ENCODE measurements around the gene ZC3H4.

DNA sequence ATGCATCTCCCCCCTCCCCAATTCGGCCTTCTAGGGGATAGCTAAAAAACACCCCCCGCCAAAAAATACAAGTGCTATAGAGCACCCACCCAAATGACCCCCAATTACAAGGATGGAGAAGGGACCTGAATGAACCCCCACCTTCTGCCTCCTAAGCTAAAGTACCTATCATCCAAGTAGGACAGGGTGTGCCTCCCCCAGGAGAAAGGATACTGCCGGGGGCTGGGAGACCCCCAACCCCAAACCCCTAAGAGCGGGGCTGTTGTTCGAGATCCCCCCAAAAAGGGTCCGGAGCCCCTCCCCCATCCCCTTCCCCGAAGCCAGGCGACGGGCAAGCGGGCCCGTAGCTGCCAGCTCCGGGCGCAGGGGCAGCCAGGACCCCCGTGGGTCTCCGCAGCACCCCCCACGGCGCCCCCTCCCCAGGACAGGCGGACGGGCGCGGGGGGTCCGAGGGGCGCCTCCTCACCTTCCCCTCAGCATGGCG lies 1.9 kb downstream of the ZC3H4 start:
- TF ChIP-seq EZH2 (IDR thresholded peaks at IDR 0.05; ENCODE audit: borderline replicate concordance, low read depth, low read length, poor library complexity, severe bottlenecking) = no peak
- TF ChIP-seq, protein P1, sequence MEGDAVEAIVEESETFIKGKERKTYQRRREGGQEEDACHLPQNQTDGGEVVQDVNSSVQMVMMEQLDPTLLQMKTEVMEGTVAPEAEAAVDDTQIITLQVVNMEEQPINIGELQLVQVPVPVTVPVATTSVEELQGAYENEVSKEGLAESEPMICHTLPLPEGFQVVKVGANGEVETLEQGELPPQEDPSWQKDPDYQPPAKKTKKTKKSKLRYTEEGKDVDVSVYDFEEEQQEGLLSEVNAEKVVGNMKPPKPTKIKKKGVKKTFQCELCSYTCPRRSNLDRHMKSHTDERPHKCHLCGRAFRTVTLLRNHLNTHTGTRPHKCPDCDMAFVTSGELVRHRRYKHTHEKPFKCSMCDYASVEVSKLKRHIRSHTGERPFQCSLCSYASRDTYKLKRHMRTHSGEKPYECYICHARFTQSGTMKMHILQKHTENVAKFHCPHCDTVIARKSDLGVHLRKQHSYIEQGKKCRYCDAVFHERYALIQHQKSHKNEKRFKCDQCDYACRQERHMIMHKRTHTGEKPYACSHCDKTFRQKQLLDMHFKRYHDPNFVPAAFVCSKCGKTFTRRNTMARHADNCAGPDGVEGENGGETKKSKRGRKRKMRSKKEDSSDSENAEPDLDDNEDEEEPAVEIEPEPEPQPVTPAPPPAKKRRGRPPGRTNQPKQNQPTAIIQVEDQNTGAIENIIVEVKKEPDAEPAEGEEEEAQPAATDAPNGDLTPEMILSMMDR (conservative IDR thresholded peaks at IDR 0.05; ENCODE audit: low read depth, low read length) = no peak

All from A673 (cell line).